Measurements from ENCODE around the gene RAMP1.

- TF ChIP-seq CTCF (IDR thresholded peaks at IDR 0.05; ENCODE audit: insufficient read depth, low read length) (no peak), GABPA (IDR thresholded peaks at IDR 0.05; ENCODE audit: low read depth) (no peak), POLR2AphosphoS5 (IDR thresholded peaks at IDR 0.05; ENCODE audit: low read depth) (no peak), REST (IDR thresholded peaks at IDR 0.05; ENCODE audit: insufficient replicate concordance, low read depth) (no peak)
Observed at GRCh38 chr2:237939251-237939650, 79.8 kb downstream of the RAMP1 start.

All from HL-60 (cell line).